HepG2 (cell line): ENCODE measurements around the gene IER5L. TPM values are rescaled to one million over a fixed set of nuclear protein-coding genes. Genes with fewer than 3 reads are reported as not detected.

Experiments
- ATAC-seq: fragments of 200-7000 bp; cut with Tn5 transposase; 3 replicates; pipeline ENCODE4 v1.9.1; 2020; ENCODE audit warnings: mild to moderate bottlenecking, moderate library complexity
- BruUV-seq: library from RNA; stranded (reverse); fragments of 400-500 nt; replicated peaks from 2 replicates; lab custom pipeline; 2021; lab: Mats Ljungman, UMichigan
- CTCF ChIA-PET: fragments of 300-600 bp; formaldehyde crosslinking; extraction: SDS; loops from one replicate; lab custom pipeline; 2021; ENCODE audit warnings: low total read pairs, inconsistent platforms, low intra/inter-chr PET ratio; lab: Yijun Ruan, JAX
- POLR2A ChIA-PET: fragments of 350-600 bp; sonication (Branson Sonifier 250); formaldehyde crosslinking; loops from one replicate; lab custom pipeline; 2020; ENCODE audit warnings: antibody characterized with exemption, inconsistent platforms; lab: Yijun Ruan, JAX
- DNase-seq: peaks from one replicate; pipeline ENCODE4 v3.0.0-alpha.2; 2015; ENCODE audit warnings: low spot score
- FAIRE-seq: peaks from 3 replicates; lab custom pipeline; 2011; peaks lifted over from hg19 to GRCh38; lab: Jason Lieb, UNC
- H2AFZ ChIP-seq: one replicate; pipeline ENCODE4 v1.6.1; 2011; ENCODE audit warnings: low read length, inconsistent platforms
- H3K27ac ChIP-seq: fragments of 300-600 bp; 3 replicates; pipeline ENCODE4 v1.8.0; 2011; ENCODE audit warnings: mixed run types, mild to moderate bottlenecking, mixed read lengths, low read length, inconsistent platforms; ENCODE audit not compliant: insufficient read depth; ENCODE audit errors: extremely low read length
- H3K27me3 ChIP-seq, 2 experiments: fragments of 200-600 bp in 1 of 2; 2 replicates in 1 of 2; 3 replicates in 1 of 2; pipeline versions ENCODE4 v1.6.0 to v1.8.0; 2011; ENCODE audit warnings: low read length in 2 of 2, mild to moderate bottlenecking in 2 of 2, moderate library complexity in 2 of 2, inconsistent platforms in 1 of 2; ENCODE audit not compliant: insufficient read depth in 2 of 2, control insufficient read depth in 1 of 2
- H3K36me3 ChIP-seq, 2 experiments: fragments of 200-600 bp in 1 of 2; replicated peaks in 1 of 2; 2 replicates in 1 of 2; 3 replicates in 1 of 2; pipeline versions ENCODE4 v1.5.1 to v1.8.0; 2011; ENCODE audit warnings: low read length in 2 of 2, inconsistent platforms in 1 of 2; ENCODE audit not compliant: insufficient read depth in 2 of 2, control insufficient read depth in 1 of 2
- H3K4me1 ChIP-seq: 2 replicates; pipeline ENCODE4 v1.5.1; 2012; ENCODE audit warnings: low read length, inconsistent platforms; ENCODE audit not compliant: insufficient read depth
- H3K4me2 ChIP-seq: 2 replicates; pipeline ENCODE4 v1.6.0; 2011; ENCODE audit warnings: low read depth, low read length, inconsistent platforms
- H3K4me3 ChIP-seq, 3 experiments: fragments of 200-600 bp in 1 of 3; sonication (generic), shearing (Covaris generic) in 1 of 3; replicated peaks in 1 of 3; 2 replicates each; pipeline ENCODE4 v1.5.1; 2011 to 2016; ENCODE audit warnings: low read length in 3 of 3, inconsistent platforms in 2 of 3, low read depth in 2 of 3, mild to moderate bottlenecking in 2 of 3, control low read depth in 1 of 3, mixed read lengths in 1 of 3; ENCODE audit not compliant: insufficient read depth in 1 of 3
- H3K79me2 ChIP-seq: one replicate; pipeline ENCODE4 v1.6.1; 2011; ENCODE audit warnings: low read length, inconsistent platforms; ENCODE audit not compliant: insufficient read depth
- H3K9ac ChIP-seq: 2 replicates; pipeline ENCODE4 v1.6.0; 2011; ENCODE audit warnings: mild to moderate bottlenecking, low read depth, low read length, inconsistent platforms; ENCODE audit not compliant: insufficient read depth
- H3K9me3 ChIP-seq: 2 replicates; pipeline ENCODE4 v1.5.1; 2012; ENCODE audit warnings: mild to moderate bottlenecking, low read length
- H4K20me1 ChIP-seq: 2 replicates; pipeline ENCODE4 v1.6.0; 2011; ENCODE audit warnings: inconsistent platforms, mild to moderate bottlenecking, low read length, moderate library complexity; ENCODE audit not compliant: insufficient read depth
- ERF ChIP-seq: IDR thresholded peaks from 2 replicates; pipeline ENCODE4 v1.6.1; 2018; ENCODE audit warnings: missing biosample characterization, missing genetic modification reagents
- GATA4 ChIP-seq: sonication (generic); IDR thresholded peaks from 2 replicates; pipeline ENCODE4 v1.6.1; 2016; ENCODE audit warnings: antibody characterized with exemption, low read depth, borderline replicate concordance
- GATAD1 ChIP-seq: IDR thresholded peaks from 2 replicates; pipeline ENCODE4 v1.6.1; 2016; ENCODE audit warnings: missing genetic modification reagents, missing compliant biosample characterization
- HHEX ChIP-seq: IDR thresholded peaks from 2 replicates; pipeline ENCODE4 v1.6.1; 2016; ENCODE audit warnings: control low read depth
- HOXA7 ChIP-seq: sonication (generic); formaldehyde crosslinking; IDR thresholded peaks from 2 replicates; pipeline ENCODE4 v1.8.1; 2022; ENCODE audit warnings: mild to moderate bottlenecking, missing genetic modification reagents, moderate library complexity
- KLF6 ChIP-seq: IDR thresholded peaks from 2 replicates; pipeline ENCODE4 v1.8.0; 2016; ENCODE audit warnings: missing biosample characterization, missing genetic modification reagents
- SMAD1 ChIP-seq: sonication (generic); formaldehyde crosslinking; IDR thresholded peaks from 2 replicates; pipeline ENCODE4 v1.4.0; 2020; ENCODE audit warnings: missing genetic modification reagents, low read depth, mild to moderate bottlenecking, borderline replicate concordance
- ZNF253 ChIP-seq: sonication (generic); formaldehyde crosslinking; IDR thresholded peaks from 2 replicates; pipeline ENCODE4 v1.8.0; 2022; ENCODE audit warnings: mild to moderate bottlenecking, missing genetic modification reagents, borderline replicate concordance
- ZNF335 ChIP-seq: sonication (generic); formaldehyde crosslinking; IDR thresholded peaks from 2 replicates; pipeline ENCODE4 v1.4.0; 2020; ENCODE audit warnings: missing genetic modification reagents
- ZNF552 ChIP-seq: sonication (generic); formaldehyde crosslinking; IDR thresholded peaks from 2 replicates; pipeline ENCODE4 v1.9.0; 2022; ENCODE audit warnings: missing genetic modification reagents, mild to moderate bottlenecking, borderline replicate concordance
- ZNF564 ChIP-seq: sonication (generic); formaldehyde crosslinking; IDR thresholded peaks from 2 replicates; pipeline ENCODE4 v1.8.1; 2023; ENCODE audit warnings: mild to moderate bottlenecking, missing genetic modification reagents
- ZNF569 ChIP-seq: sonication (generic); formaldehyde crosslinking; IDR thresholded peaks from 2 replicates; pipeline ENCODE4 v1.5.0; 2020; ENCODE audit warnings: mild to moderate bottlenecking, missing genetic modification reagents, moderate library complexity, borderline replicate concordance
- ZNF746 ChIP-seq: sonication (generic); formaldehyde crosslinking; IDR thresholded peaks from 2 replicates; pipeline ENCODE4 v1.8.0; 2022; ENCODE audit warnings: mild to moderate bottlenecking, missing genetic modification reagents
- ZNF770 ChIP-seq: sonication (generic); formaldehyde crosslinking; IDR thresholded peaks from 2 replicates; pipeline ENCODE4 v1.5.0; 2020; ENCODE audit warnings: mild to moderate bottlenecking, missing genetic modification reagents
- ZSCAN20 ChIP-seq: sonication (generic); formaldehyde crosslinking; IDR thresholded peaks from 2 replicates; pipeline ENCODE4 v1.4.0; 2020; ENCODE audit warnings: missing genetic modification reagents, mild to moderate bottlenecking, borderline replicate concordance
- WGBS: methylation state at CpG from one replicate; pipeline ENCODE4 v1.1.6; 2017; ENCODE audit warnings: low lambda C conversion rate; 5-methylcytosine and 5-hydroxymethylcytosine counted together
- in situ Hi-C: cut with HindIII; loops from 2 replicates; pipeline ENCODE4 v1.10.0; 2017; ENCODE audit warnings: low pct_unique_long_range_greater_than_20kb; ENCODE audit not compliant: extremely low pct_ligation_motif_present
- intact Hi-C: fragments of 100-400 bp; cut with micrococcal nuclease; formaldehyde crosslinking; loops from one replicate; pipeline ENCODE4 v1.10.0; 2022; ENCODE audit not compliant: unreplicated experiment
- polyA plus RNA-seq, 8 experiments: library from polyadenylated mRNA; depleted of rRNA in 3 of 8; stranded (reverse) in 7 of 8; unstranded in 1 of 8; fragments of >200 nt; fragmentation: Illumina TruSeq in 4 of 8; extraction: Trizol in 4 of 8; gene quantifications; 2 replicates each; pipeline versions ENCODE4 v1.2.1 to v1.2.3, GENCODE V29; 2011 to 2016; ENCODE audit warnings: low read depth in 4 of 8, missing spikeins in 1 of 8, mixed read lengths in 1 of 8; ENCODE audit not compliant: insufficient read depth in 1 of 8
- total RNA-seq, 5 experiments: library from RNA; depleted of rRNA; stranded (reverse); fragments of >200 nt; fragmentation: Illumina TruSeq; extraction: Trizol; gene quantifications; 2 replicates each; pipeline ENCODE4 v1.2.3, GENCODE V29; 2016; ENCODE audit warnings: low read depth in 1 of 5
- TF ChIP-seq, protein P1 (sequence below): sonication (generic); formaldehyde crosslinking; IDR thresholded peaks from 2 replicates; pipeline ENCODE4 v1.5.1; 2020; ENCODE audit warnings: missing genetic modification reagents, mild to moderate bottlenecking, borderline replicate concordance
- TF ChIP-seq, protein P2 (sequence below): sonication (generic); formaldehyde crosslinking; IDR thresholded peaks from 2 replicates; pipeline ENCODE4 v1.8.1; 2022; ENCODE audit warnings: mild to moderate bottlenecking, missing genetic modification reagents
- TF ChIP-seq, protein P3 (sequence below): sonication (generic); formaldehyde crosslinking; IDR thresholded peaks from 2 replicates; pipeline ENCODE4 v1.4.0; 2020; ENCODE audit warnings: missing genetic modification reagents

The IER5L gene
- total and polyA plus RNA-seq, 2 of the 13 experiments (the other 11 are each of a cell fraction or from before 2014, with no cell fraction given), result 1.8 to 3.3 TPM

GRCh38 chr9:129136446-129137035, 41.5 kb downstream of the IER5L start (continued):
- TF ChIP-seq ZNF569 (CRISPR knock-in tag) (no peak), GATA4 (no peak), HHEX (CRISPR knock-in tag) (no peak)
- TF ChIP-seq, all 625 proteins: peak for 0

- Histone ChIP-seq H3K27me3 (no peaks in the 10 kb centered on the region), H4K20me1 (no peaks in the 10 kb centered on the region), H2AFZ (no peak overlapping the region), H3K27ac (no peak overlapping the region), H3K79me2 (no peaks in the 10 kb centered on the region), H3K9me3 (no peaks in the 10 kb centered on the region), H3K4me2 (no peak overlapping the region), H3K4me1 (peaks cover 14% of the 10 kb centered on the region), H3K9ac (no peak overlapping the region), H3K4me3 (no peak overlapping the region), H3K36me3 (peaks cover 18 to 70% of the 10 kb centered on the region in 2 experiments)
- BruUV-seq, result no TSS peak
- intact Hi-C loops, result no loop called here
- CTCF ChIA-PET, result interaction anchor here (0.6 kb wide), 1 partner anchor 25 kb away, joined by 3 read pairs; no protein-coding TSS in a partner anchor
- no peak for TF ChIP-seq GATAD1 (CRISPR knock-in tag)
- TF ChIP-seq, protein P1, sequence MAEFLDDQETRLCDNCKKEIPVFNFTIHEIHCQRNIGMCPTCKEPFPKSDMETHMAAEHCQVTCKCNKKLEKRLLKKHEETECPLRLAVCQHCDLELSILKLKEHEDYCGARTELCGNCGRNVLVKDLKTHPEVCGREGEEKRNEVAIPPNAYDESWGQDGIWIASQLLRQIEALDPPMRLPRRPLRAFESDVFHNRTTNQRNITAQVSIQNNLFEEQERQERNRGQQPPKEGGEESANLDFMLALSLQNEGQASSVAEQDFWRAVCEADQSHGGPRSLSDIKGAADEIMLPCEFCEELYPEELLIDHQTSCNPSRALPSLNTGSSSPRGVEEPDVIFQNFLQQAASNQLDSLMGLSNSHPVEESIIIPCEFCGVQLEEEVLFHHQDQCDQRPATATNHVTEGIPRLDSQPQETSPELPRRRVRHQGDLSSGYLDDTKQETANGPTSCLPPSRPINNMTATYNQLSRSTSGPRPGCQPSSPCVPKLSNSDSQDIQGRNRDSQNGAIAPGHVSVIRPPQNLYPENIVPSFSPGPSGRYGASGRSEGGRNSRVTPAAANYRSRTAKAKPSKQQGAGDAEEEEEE (CRISPR knock-in tag), result no peak
- TF ChIP-seq ZNF253 (CRISPR knock-in tag), result no peak
- TF ChIP-seq, protein P2, sequence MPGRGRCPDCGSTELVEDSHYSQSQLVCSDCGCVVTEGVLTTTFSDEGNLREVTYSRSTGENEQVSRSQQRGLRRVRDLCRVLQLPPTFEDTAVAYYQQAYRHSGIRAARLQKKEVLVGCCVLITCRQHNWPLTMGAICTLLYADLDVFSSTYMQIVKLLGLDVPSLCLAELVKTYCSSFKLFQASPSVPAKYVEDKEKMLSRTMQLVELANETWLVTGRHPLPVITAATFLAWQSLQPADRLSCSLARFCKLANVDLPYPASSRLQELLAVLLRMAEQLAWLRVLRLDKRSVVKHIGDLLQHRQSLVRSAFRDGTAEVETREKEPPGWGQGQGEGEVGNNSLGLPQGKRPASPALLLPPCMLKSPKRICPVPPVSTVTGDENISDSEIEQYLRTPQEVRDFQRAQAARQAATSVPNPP (CRISPR knock-in tag), result no peak
- TF ChIP-seq ZNF564 (CRISPR knock-in tag), result no peak
- no peak for TF ChIP-seq ERF (CRISPR knock-in tag)
- no peak for TF ChIP-seq ZSCAN20 (CRISPR knock-in tag)
- TF ChIP-seq ZNF770 (CRISPR knock-in tag), result no peak
- no peak for TF ChIP-seq ZNF746 (CRISPR knock-in tag)
- no peak for TF ChIP-seq SMAD1 (CRISPR knock-in tag)
- no peak for TF ChIP-seq ZNF335 (CRISPR knock-in tag)
- TF ChIP-seq ZNF552 (CRISPR knock-in tag), result no peak
- TF ChIP-seq, protein P3, sequence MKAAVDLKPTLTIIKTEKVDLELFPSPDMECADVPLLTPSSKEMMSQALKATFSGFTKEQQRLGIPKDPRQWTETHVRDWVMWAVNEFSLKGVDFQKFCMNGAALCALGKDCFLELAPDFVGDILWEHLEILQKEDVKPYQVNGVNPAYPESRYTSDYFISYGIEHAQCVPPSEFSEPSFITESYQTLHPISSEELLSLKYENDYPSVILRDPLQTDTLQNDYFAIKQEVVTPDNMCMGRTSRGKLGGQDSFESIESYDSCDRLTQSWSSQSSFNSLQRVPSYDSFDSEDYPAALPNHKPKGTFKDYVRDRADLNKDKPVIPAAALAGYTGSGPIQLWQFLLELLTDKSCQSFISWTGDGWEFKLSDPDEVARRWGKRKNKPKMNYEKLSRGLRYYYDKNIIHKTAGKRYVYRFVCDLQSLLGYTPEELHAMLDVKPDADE (CRISPR knock-in tag), result no peak
- no peak for TF ChIP-seq KLF6
- no peak for TF ChIP-seq HOXA7 (CRISPR knock-in tag)
- POLR2A ChIA-PET, result no interaction called here
- ATAC-seq (no peak), DNase-seq (no peak), FAIRE-seq (no peak)
- in situ Hi-C loops, result no loop called here
- WGBS, result 96% methylated on average over 4 of the region's 6 CpGs
These were observed 42.6 kb downstream of the IER5L start for GRCh38 chr9:129135476-129135875.
